Measurements from ENCODE around the gene OMP. TPM values are rescaled to one million over a fixed set of nuclear protein-coding genes. Genes with fewer than 3 reads are reported as not detected.
A peak's percentile ranks its signal among the peaks of the same experiment; 100 is the strongest.

Gene OMP
- total RNA-seq, 1 donor from 2014 or later: not detected

DNA sequence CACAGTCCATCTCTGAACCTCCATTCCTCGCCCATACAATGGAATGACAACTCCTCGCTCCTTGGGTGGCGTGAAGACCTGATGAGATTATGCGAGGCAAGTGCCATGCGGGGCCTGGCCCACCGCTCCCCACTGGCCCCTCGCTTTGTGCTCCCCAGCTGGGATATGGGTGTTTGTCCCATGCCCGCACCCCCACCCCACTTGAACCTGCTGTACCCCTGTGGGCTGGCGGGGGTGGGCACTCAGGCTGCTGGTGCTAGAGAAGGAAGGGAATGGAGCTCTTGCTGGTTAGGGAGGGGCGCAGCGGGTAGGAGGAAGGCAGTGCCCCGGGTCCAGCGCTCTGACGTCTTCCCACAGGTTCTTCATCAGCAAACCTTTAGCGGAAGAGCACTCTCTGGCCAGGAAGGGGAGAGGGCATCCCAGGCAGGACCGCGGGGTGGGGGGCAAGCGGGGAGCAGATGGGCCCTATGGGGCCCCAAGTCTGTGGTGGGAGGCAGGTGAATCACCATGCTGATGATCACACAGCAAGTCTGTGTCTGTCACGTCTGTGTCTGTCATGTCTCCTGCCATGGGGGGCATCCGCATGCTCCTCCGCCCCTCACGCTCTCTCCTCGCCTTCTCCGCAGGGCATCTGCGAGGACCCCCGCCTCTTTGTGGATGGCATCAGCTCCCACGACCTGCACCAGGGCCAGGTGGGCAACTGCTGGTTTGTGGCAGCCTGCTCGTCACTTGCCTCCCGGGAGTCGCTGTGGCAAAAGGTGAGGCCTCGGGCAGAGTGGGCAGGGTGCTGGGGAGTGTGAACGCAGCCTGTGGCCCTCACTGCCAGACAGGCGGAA lies 9.4 kb upstream of the OMP start:
- Mint-ChIP-seq H3K4me3 (ENCODE audit: unreplicated experiment) (no peak overlapping the region), H3K9me3 (ENCODE audit: unreplicated experiment) (peaks cover 6% of the 10 kb centered on the region), H3K27me3 (ENCODE audit: unreplicated experiment) (no peaks in the 10 kb centered on the region), H3K27ac (ENCODE audit: unreplicated experiment) (no peak overlapping the region), H3K36me3 (ENCODE audit: unreplicated experiment) (no peaks in the 10 kb centered on the region), H3K4me1 (ENCODE audit: low read depth, unreplicated experiment) (no peaks in the 10 kb centered on the region)
- TF ChIP-seq, protein P1, sequence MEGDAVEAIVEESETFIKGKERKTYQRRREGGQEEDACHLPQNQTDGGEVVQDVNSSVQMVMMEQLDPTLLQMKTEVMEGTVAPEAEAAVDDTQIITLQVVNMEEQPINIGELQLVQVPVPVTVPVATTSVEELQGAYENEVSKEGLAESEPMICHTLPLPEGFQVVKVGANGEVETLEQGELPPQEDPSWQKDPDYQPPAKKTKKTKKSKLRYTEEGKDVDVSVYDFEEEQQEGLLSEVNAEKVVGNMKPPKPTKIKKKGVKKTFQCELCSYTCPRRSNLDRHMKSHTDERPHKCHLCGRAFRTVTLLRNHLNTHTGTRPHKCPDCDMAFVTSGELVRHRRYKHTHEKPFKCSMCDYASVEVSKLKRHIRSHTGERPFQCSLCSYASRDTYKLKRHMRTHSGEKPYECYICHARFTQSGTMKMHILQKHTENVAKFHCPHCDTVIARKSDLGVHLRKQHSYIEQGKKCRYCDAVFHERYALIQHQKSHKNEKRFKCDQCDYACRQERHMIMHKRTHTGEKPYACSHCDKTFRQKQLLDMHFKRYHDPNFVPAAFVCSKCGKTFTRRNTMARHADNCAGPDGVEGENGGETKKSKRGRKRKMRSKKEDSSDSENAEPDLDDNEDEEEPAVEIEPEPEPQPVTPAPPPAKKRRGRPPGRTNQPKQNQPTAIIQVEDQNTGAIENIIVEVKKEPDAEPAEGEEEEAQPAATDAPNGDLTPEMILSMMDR (IDR thresholded peaks at IDR 0.05; ENCODE audit: partially characterized antibody, unreplicated experiment): no peak
- peak; percentile 7 for DNase-seq

DNA sequence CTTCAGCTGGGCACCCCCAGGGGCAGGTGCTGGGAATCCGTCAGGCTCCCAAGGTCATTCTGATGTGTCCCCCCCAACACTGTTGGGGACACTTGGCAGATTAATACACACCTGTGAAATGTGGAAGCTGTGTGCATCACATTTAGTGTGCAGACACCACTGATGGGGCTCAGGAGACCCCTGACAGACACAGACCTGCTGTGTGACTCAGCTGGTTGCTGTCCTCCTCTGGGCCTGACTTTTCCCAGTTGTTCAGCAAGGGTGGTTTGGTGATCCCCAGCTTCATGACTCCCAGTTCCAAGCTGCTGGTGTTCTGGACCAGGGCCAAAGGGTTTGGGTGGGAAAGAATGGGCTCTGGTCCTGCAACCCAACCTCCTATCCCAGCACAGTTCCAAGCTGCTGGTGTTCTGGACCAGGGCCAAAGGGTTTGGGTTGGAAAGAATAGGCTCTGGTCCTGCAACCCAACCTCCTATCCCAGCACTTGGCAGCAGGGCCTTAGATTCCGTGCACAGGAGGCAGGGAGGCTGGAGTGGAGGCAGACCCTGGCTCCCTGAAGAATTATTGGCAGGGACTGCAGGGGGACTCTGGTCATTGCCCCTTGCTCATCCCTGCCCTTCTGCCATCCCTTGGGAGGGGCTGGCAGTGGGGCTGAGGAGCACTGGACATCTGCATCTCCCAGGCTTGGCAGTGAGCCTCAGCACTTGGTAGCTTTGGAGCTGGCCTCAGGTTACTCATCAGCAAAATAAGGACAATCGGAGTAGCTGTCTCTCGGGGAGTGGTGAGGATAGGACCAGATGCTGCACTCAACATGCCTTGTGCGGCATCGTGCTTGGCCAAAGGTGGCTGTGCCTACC lies 8.4 kb upstream of the OMP start:
- no peaks in the 10 kb centered on the region for H3K27me3 Mint-ChIP-seq (ENCODE audit: unreplicated experiment)
- peaks cover 6% of the 10 kb centered on the region for H3K9me3 Mint-ChIP-seq (ENCODE audit: unreplicated experiment)
- no peaks in the 10 kb centered on the region for H3K36me3 Mint-ChIP-seq (ENCODE audit: unreplicated experiment)
- TF ChIP-seq, protein P1 (IDR thresholded peaks at IDR 0.05; ENCODE audit: partially characterized antibody, unreplicated experiment): no peak
- H3K4me1 Mint-ChIP-seq (ENCODE audit: low read depth, unreplicated experiment): no peaks in the 10 kb centered on the region
- DNase-seq: no peak
- H3K4me3 Mint-ChIP-seq (ENCODE audit: unreplicated experiment): no peak overlapping the region
- H3K27ac Mint-ChIP-seq (ENCODE audit: unreplicated experiment): no peak overlapping the region

DNA sequence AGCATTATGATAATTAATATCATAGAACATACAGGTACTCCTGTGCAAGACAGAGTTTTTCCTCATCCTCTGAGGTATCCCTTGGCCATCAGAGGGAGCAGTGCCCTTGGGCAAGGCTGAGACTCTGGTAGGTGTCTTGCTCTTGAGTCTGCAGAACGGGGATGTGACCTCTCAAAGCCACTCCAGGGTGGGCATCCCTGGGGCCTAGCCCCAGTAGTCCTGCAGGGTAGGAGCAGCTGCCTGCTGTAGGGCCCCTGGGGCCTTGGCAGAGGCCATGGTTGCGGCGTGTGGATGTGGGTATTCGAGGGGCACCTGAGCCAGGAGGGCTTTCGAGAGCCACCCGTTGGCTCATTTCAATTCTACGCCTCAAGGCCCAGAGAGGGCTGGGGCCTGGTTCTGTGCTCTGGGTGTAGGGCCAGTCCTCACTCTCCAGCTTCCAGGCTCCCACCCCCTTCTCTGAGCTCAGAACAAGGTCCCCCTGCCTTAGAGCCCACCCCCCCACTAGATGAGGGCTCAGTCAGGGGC lies 7.7 kb upstream of the OMP start:
- DNase-seq: no peak

DNA sequence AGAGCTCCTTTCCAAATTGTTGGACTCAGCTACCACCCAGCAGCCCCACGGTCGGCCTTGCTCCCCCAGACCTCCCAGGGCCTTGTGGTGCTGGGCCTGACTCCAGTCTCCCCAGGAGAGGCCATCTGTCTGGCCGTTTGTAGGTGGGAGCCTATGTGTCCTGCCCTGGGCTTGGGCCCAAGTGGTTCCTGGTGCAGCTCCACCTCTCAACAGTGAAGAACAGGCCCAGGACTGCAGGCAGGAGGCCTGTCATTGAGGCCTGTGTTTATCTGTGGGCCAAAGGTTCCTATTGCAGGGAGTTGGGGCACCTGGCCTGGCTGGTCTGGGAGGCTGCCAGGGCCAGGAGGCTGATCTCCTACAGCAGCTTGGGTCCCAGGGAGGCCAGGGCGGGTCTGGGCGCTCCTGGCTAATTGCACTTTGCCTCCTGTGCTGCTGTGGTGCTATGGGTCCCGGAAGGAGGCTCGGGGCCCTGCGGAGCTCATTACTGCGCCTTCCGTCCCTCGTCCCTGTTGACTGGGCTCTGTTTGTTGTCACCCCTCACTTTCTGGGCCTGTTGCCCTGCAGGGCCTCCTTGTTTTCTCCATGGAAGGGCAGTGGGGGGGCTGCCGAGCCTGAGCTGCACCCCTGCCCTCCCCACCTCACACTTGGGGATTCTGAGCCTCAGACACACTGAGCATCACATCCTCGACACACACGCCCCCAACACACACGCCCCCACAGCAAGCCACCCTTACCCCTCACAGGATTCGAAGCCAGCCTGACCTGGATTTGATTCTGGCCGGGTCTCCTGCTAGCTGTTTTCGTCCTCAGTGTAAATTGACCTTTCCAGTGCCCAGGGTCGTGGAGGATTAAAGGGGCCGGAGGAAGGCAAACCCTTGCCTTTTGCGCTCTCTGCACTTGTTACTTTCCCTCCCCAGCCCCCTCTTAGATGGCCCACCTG lies 6.8 kb upstream of the OMP start:
- H3K4me3 Mint-ChIP-seq (ENCODE audit: unreplicated experiment): no peak overlapping the region
- DNase-seq: no peak

More for the DNA sequence above, 7.7 kb upstream of the OMP start:
- no peak overlapping the region for H3K27ac Mint-ChIP-seq (ENCODE audit: unreplicated experiment)
- no peaks in the 10 kb centered on the region for H3K4me1 Mint-ChIP-seq (ENCODE audit: low read depth, unreplicated experiment)
- no peaks in the 10 kb centered on the region for H3K27me3 Mint-ChIP-seq (ENCODE audit: unreplicated experiment)
- peaks cover 6% of the 10 kb centered on the region for H3K9me3 Mint-ChIP-seq (ENCODE audit: unreplicated experiment)
- no peak overlapping the region for H3K4me3 Mint-ChIP-seq (ENCODE audit: unreplicated experiment)
- H3K36me3 Mint-ChIP-seq (ENCODE audit: unreplicated experiment): no peaks in the 10 kb centered on the region
- TF ChIP-seq, protein P1 (IDR thresholded peaks at IDR 0.05; ENCODE audit: partially characterized antibody, unreplicated experiment): no peak

More for the DNA sequence above, 6.8 kb upstream of the OMP start:
- Mint-ChIP-seq H3K36me3 (ENCODE audit: unreplicated experiment) (peaks cover 6% of the 10 kb centered on the region), H3K4me1 (ENCODE audit: low read depth, unreplicated experiment) (no peaks in the 10 kb centered on the region), H3K9me3 (ENCODE audit: unreplicated experiment) (peaks cover 8% of the 10 kb centered on the region), H3K27me3 (ENCODE audit: unreplicated experiment) (peaks cover 6% of the 10 kb centered on the region), H3K27ac (ENCODE audit: unreplicated experiment) (peak overlapping the region; percentile 68)
- TF ChIP-seq, protein P1 (IDR thresholded peaks at IDR 0.05; ENCODE audit: partially characterized antibody, unreplicated experiment): no peak
